ENCODE results near the gene LOXL1.

The LOXL1 gene

GRCh38 chr15:73918784-73919183 is 7.5 kb upstream of the LOXL1 start:
- no peak for TF ChIP-seq TEAD4 (IDR thresholded peaks at IDR 0.05)
- TF ChIP-seq CREB1 (IDR thresholded peaks at IDR 0.05; ENCODE audit: low read depth) = no peak
- TF ChIP-seq CEBPB (IDR thresholded peaks at IDR 0.05) = no peak
- no peak for TF ChIP-seq ZBTB7A (IDR thresholded peaks at IDR 0.05; ENCODE audit: low read depth)
- no peak for TF ChIP-seq FOXM1 (IDR thresholded peaks at IDR 0.05; ENCODE audit: borderline replicate concordance, low read depth)
- TF ChIP-seq REST (IDR thresholded peaks at IDR 0.05; ENCODE audit: low read depth) = no peak
- no peak for TF ChIP-seq USF1 (IDR thresholded peaks at IDR 0.05)
- no peak for TF ChIP-seq TCF12 (IDR thresholded peaks at IDR 0.05; ENCODE audit: low read depth)
- no peak for TF ChIP-seq EGR1 (IDR thresholded peaks at IDR 0.05)
- no peak for TF ChIP-seq EP300 (IDR thresholded peaks at IDR 0.05; ENCODE audit: borderline replicate concordance)
- no peak for TF ChIP-seq RAD21 (IDR thresholded peaks at IDR 0.05; ENCODE audit: low read depth)

- TF ChIP-seq REST (IDR thresholded peaks at IDR 0.05; ENCODE audit: low read depth) (no peak), TAF1 (IDR thresholded peaks at IDR 0.05; ENCODE audit: low read depth) (no peak), EGR1 (IDR thresholded peaks at IDR 0.05) (no peak), CREB1 (IDR thresholded peaks at IDR 0.05; ENCODE audit: low read depth) (no peak), YY1 (IDR thresholded peaks at IDR 0.05; ENCODE audit: low read depth) (no peak), EP300 (IDR thresholded peaks at IDR 0.05; ENCODE audit: borderline replicate concordance) (no peak), RAD21 (IDR thresholded peaks at IDR 0.05; ENCODE audit: low read depth) (no peak), TEAD4 (IDR thresholded peaks at IDR 0.05) (no peak), ZBTB7A (IDR thresholded peaks at IDR 0.05; ENCODE audit: low read depth) (no peak), TCF12 (IDR thresholded peaks at IDR 0.05; ENCODE audit: low read depth) (no peak), FOXM1 (IDR thresholded peaks at IDR 0.05; ENCODE audit: borderline replicate concordance, low read depth) (no peak), MAX (IDR thresholded peaks at IDR 0.05) (no peak), CEBPB (IDR thresholded peaks at IDR 0.05) (no peak), USF1 (IDR thresholded peaks at IDR 0.05) (no peak), NFIC (IDR thresholded peaks at IDR 0.05) (no peak)
Measured at GRCh38 chr15:73919706-73920105, 6.6 kb upstream of the LOXL1 start.

- TF ChIP-seq TCF12 (IDR thresholded peaks at IDR 0.05; ENCODE audit: low read depth) (no peak), REST (IDR thresholded peaks at IDR 0.05; ENCODE audit: low read depth) (no peak), EGR1 (IDR thresholded peaks at IDR 0.05) (no peak), FOXM1 (IDR thresholded peaks at IDR 0.05; ENCODE audit: borderline replicate concordance, low read depth) (no peak)
Measured at GRCh38 chr15:73921254-73921925, 4.9 kb upstream of the LOXL1 start.

- TF ChIP-seq CREB1 (IDR thresholded peaks at IDR 0.05; ENCODE audit: low read depth) (no peak), TAF1 (IDR thresholded peaks at IDR 0.05; ENCODE audit: low read depth) (no peak), EGR1 (IDR thresholded peaks at IDR 0.05) (no peak), MAX (IDR thresholded peaks at IDR 0.05) (no peak), TEAD4 (IDR thresholded peaks at IDR 0.05) (no peak), NFIC (IDR thresholded peaks at IDR 0.05) (no peak), REST (IDR thresholded peaks at IDR 0.05; ENCODE audit: low read depth) (no peak), YY1 (IDR thresholded peaks at IDR 0.05; ENCODE audit: low read depth) (no peak), EP300 (IDR thresholded peaks at IDR 0.05; ENCODE audit: borderline replicate concordance) (no peak), CEBPB (IDR thresholded peaks at IDR 0.05) (no peak), USF1 (IDR thresholded peaks at IDR 0.05) (no peak), TCF12 (IDR thresholded peaks at IDR 0.05; ENCODE audit: low read depth) (no peak), ZBTB7A (IDR thresholded peaks at IDR 0.05; ENCODE audit: low read depth) (no peak), FOXM1 (IDR thresholded peaks at IDR 0.05; ENCODE audit: borderline replicate concordance, low read depth) (no peak), RAD21 (IDR thresholded peaks at IDR 0.05; ENCODE audit: low read depth) (no peak)
Measured at GRCh38 chr15:73922186-73923151, 3.8 kb upstream of the LOXL1 start.
